DMS153 (cell line): Measurements from ENCODE around the gene CSTPP1.

Source experiments
- DNase-seq: peaks from one replicate; lab custom pipeline; 2025; lab: John Stamatoyannopoulos, UW

Gene CSTPP1, protein sequence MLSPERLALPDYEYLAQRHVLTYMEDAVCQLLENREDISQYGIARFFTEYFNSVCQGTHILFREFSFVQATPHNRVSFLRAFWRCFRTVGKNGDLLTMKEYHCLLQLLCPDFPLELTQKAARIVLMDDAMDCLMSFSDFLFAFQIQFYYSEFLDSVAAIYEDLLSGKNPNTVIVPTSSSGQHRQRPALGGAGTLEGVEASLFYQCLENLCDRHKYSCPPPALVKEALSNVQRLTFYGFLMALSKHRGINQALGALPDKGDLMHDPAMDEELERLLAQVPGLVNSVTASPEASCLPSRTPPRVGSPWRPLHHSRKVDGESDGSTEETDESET

DNA sequence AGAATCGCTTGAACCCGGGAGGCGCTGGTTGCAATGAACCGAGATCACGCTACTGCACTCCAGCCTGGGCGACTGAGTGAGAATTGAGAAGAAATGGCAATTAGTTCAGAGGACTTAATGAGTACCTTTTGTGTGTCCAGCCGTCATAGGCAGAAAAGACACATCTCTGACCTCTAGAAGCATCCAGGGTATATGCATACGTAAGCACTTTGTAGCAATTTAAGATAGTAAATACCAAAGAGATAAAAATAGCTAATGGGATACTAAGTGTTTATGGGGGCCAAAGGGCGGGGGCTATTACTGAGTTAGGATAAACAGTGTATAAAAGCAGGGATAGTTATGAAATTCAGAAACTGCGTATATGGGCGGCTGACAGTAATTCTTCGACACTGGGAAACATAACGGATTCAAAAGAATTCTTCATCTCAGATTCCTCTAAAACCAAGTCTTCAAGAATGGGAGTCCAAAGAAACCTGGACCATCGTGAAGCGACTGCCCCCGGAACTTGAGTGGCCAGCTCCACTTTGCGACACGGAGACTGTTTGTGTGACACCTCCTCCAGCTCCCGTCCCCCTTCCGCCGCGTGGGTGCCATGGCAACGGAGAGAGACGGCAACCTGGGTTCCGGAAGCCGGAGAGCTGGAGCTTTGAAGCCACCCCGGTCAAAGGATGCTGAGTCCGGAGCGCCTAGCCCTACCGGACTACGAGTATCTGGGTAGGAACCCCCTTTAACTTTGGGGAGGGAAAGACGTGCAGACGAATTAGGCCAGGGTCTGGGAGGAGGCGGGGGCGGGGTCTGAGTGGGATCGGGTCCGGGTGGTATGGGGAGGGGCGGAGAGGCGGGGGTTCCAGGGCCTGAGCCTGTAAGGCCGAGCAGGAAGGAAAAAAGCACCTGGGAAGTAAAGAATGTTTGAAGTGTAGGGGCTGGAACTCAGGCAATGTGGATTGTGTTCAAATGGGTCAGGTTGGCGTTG lies at the start of gene CSTPP1:
TSS of gene CSTPP1 (plus strand) at position 624 of the 973 bp plus-strand sequence. CDS start at position 669, 45 bp downstream.
- DNase-seq: peak; percentile 73

DNA sequence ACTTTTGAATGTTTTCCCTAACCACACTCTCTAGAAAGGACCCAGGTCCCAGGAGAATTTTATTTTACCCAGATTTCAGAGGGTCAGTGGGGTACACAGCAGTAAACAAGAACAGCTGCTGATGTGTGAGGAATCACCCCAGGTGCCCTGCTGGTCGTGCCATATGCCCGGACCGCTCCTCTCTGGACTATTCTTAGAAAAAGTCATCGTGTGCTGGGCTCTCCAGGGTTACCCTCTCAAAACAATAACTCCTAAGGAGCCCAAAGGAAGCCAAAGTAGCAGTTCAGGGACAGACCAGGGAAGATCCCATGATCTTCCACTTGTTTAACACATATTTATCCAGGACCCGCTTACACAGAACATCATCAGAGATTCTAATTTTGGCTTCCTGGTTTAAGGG lies 47.9 kb upstream of the CSTPP1 start:
- no peak for DNase-seq

DNA sequence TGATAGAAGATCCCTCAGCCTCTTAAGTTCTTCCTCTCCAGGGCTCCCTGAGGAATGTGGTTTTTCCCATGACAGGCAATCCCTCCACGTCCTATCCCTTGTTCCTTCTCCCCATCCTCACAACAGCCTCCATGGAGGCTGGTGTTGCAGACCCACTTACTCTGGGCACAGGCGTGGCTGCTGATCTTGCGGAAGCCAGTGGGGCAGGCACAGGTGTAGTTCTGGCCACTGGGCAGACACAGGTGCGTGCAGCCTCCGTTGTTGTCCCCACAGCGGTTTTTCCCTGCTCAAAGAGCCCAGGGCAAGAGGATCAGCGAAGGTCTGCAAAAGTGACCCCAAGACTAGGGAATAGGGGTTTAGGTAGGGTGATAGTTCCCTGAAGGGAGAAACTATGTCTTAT lies 47.3 kb upstream of the CSTPP1 start:
- DNase-seq: no peak

DNA sequence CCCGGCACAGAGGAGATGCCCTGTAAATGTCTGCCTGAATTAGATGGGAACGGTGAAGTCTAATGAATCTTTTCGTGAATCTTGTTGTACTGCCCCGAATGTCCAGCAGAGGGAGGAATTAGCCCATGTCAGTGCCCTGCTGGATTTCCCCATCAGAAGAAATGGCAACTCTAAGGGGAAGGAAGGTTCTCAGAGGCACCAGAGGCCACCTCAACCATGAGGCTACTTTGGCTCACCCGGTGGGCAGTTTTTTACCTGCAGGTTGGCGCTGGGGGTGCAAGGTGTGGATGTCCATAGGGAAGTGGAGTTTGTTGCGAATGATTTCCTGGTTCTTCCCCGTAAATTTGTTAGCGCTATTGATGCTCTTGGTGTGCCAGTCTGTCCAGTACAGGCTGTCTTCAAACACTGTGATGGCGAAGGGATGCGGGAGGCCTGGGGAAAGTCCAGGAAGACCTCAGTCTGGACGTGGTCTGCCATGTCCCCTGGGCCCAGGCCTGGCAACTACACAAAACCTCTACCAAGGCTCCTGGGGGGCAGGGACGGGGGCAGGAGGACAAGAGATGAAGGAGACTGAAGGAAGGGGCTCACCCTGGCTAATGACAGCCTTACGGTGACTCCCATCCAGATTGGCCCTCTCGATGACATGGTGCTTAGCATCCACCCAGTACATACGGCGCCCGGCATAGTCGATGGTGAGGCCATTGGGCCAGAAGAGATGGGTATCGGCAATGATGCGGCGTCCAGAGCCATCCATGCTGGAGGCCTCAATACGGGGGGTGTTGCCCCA lies 46.7 kb upstream of the CSTPP1 start:
- peak; percentile 45 for DNase-seq

DNA sequence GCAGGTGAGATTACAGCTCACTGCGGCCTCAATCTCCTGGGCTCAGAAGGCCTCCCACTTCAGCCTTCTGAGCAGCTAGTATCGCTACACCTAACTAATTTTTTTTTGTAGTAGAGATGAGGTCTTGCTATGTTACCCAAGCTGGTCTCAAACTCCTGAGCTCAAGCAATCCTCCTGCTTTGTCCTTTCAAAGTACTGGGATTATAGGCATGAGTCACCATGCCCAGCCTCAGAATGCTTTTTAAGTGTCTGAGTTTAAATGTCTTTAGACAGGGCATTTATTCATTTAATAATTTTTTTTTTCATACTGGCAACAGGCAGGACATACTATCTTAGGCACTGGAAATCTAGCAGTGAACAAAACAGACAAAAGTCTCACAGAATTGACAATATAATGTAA lies 45.9 kb upstream of the CSTPP1 start:
- DNase-seq: no peak

DNA sequence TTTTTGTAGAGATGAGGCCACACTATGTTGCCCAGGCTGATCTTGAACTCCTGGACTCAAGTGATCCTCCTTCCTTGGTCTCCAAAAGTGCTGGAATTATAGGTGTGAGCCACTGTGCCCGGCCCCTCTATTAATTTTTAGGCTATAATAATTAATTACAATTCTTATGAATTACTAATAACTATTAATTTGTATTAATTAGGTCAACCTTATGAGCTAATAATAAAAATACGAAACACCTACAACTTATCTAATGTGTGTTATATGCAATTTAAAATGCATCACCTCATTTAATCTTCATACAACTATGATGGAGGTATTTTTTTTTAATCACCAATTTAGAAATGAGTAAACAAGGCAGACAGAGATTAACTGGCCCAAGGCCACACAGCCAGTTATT lies 44.5 kb upstream of the CSTPP1 start:
- DNase-seq: no peak

DNA sequence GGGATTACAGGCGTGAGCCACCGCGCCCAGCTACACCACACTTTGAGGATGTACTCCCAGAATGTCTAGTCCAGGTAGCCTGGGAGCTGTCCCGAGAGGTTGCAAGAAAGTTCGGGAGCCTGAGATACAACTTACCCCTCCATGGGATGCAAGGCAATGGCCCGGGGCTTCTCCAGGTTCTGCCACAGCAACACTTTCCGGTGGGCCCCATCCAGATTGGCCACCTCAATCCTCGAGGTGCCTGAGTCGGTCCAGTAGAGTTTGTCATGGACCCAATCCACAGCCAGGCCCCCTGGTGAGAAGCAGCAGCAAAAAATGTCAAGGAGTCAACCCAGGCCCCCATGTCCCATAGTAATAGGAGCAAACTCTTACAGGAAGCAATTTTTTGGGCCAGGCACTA lies 43.7 kb upstream of the CSTPP1 start:
- no peak for DNase-seq

DNA sequence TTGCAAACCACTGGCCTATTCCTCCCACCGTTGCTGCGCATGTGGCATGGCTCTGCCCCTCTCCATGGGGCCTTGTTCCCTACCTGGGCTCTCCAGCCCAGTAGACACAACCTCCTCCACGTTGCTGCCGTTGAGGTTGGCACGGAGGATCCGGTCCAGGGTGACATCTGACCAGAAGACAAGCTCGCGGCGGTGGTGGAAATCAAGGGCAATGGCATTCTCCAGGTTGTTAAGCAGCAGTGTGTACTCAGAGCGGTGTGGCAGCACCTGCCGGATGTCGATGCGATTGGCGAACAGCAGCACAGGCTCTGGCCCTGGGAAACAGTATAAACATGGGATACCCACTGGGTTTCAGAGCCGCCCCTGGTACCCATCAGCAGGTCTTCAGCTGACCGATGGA lies 42.1 kb upstream of the CSTPP1 start:
- DNase-seq: peak; percentile 21

DNA sequence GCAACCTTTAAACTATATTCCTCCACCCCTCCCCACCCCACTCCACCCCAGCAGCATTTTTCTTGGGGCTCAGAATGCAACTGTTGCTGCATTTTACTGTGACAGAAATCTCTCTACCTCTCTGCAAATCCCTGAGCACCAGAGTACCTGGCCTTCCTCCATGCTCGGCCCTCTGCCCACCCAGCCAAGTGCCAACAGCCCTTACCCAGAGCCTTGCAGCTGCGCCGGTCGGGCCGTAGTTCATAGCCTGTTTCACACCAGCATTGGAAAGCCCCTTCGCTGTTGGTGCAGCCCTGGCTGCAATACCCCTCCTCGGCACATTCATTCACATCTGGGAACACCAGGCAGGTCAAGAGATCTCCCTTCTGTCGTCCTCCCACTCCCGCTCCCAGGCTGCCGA lies 41.6 kb upstream of the CSTPP1 start:
- DNase-seq: no peak

DNA sequence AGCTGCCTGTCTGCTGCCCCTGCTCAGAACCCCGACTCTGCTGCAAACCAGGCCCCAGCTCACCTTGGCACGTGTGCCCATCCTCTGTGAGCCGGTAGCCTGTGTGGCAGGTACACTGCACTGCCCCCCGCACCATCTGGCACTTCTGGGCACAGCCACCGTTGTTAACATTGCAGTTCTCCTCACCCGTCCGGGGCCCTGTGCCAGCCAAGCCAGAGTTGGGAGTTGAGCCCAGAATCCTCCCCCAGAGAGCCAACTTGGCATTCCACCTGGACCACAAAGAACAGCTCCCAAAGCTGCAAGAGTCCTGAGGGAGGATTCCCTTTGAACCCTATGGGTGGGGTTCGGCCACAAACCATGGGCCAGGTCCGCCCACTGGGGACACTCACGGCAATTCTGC lies 40.7 kb upstream of the CSTPP1 start:
- no peak for DNase-seq

DNA sequence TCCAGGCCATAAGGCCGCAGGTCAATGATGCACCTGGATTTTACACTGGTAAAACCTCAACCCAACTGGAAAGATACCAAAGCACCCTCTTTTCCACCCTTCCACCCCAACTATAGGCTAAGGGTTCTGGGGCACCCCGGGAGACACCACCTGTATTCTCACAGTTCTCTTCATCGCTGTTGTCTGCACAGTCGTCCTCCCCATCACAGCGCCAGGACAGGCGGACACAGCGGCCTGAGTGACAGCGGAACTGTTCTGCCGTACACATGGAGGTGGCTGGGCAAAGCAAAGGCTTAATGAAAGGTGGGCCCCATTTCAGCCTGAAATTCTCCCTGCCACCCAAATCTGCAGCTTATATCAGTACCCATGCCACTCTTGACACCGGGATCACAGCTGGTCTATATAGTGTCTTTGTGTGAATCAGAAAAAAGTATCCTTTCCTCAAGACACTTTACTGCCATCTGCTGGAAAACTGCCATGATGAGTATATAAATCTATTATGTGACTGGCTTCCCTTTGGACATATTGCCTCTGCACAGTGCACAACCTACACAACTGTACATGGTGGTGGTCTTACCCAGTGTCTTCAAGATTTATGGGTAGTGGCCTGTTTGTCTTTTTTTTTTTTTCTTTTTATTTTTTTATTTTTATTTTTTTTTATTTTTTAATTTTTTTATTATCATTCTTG lies 39.7 kb upstream of the CSTPP1 start:
- DNase-seq: peak; percentile 57

DNA sequence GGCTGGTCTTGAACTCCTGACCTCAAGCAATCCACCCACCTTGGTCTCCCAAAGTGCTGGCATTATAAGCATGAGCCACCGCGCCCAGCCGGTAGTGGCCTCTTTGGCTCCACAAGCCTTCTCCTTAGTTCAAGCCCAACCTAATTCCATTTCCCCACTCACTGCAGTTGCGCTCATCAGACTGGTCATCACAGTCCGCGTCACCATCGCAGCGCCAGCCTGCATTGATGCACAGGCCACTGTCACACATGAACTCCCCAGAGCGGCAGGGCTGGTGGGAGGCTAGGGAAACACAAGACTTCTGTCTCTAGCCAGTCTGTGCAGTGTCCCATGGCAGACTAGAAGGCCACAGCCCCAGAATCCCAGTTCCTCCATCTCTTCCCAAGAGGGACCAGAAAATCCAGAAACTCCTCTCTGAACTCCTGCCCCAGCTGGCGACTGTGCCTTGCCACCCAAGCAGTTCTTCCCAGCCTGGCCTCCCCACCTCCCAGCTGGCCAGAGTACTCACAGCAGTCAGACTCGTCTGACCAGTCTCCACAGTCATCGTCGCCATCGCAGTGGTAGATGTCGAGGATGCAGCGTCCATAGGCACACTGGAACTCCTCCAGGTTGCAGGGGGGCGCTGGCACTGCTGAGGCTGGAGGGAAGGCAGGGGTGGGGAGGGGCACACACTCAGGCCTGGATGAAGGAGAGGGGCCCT lies 38.0 kb upstream of the CSTPP1 start:
- peak; percentile 20 for DNase-seq

DNA sequence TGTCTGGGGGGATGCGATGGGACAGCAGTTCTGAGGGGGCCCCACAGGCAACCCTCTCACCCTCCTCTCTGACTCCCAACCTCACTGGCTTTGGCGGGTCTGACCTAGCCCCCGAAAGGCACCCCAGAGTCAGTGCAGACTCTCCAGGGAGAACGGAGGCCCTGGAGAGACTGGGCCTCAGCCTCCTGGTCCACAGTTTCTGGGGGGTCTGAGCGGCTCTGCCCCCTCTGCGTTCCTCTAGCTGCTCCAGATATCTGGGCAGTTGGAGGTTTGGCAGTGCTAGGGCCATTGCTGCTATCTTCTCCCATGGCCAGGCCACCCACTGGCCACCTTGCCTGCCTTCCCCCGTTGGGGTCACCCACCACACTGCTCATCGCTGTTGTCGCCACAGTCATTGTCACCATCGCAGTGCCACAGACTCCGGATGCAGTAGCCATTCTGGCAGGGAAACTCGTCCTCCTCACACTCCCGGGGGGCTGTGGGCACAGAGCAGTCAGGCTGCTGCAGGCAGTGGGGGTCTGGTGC lies 37.0 kb upstream of the CSTPP1 start:
- DNase-seq: no peak

DNA sequence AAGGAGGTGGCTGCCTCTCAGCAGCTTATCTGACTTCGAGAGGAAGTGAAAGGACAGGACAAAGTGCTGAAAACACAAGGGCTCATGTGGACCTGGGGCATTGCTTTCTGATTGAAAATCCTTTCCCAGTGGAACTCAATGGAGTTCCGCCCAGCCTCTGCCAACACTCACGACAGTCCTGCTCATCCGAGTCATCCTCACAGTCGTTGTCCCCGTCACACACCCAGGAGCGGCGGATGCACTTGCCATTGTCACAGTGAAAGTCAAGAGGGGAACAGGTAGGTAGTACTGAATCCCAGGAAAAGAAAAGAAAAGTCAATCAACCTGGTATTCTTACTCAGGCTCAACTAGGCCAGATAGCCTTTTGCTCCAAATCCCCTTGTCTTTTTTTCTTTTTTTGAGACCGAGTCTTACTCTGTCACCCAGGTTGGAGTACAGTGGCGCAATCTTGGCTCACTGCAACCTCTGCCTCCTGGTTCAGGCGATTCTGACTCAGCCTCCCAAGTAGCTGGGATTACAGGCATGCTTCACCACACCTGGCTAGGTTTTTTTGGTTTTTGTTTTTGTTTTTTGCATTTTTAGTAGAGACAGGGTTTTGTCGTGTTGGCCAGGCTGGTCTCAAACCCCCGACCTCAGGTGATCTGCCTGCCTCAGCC lies 36.3 kb upstream of the CSTPP1 start:
- DNase-seq: no peak

DNA sequence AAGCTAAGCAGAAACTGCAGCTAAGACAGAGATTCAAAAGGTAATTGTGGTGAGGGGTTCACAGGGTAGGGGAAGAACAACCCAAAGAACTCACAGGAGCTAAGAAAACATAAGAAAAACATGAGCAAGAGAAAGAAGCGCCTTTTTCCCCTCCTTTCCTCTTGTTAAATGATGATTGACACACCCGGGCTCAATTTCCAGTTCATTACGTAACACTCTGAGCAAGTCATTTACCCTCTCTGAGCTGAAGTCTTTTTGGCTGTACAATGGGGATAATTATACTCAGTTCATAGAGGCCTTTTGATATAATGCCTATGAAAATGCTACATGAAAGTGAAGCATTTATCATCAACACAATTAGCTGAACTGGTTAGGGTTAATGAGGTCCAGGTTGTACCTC lies 35.4 kb upstream of the CSTPP1 start:
- no peak for DNase-seq

DNA sequence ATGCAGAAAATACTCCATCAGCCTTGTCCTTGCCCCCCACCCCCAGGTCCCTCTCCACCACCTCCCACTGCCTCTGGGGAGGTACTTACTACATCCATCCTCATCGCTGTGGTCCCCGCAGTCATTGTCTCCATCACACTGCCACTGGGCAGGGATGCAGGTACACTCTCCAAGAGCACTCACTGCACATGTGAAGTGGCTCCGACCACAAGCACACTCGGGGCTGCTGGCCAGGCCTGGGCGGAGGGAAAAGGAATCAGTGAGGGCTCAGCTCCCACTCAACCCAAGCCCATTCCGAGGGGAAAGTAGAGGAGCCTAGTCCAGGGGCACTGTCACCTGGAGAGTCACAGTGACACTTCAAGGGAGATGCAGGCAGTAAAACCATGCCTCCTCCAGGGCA lies 33.9 kb upstream of the CSTPP1 start:
- DNase-seq: no peak

DNA sequence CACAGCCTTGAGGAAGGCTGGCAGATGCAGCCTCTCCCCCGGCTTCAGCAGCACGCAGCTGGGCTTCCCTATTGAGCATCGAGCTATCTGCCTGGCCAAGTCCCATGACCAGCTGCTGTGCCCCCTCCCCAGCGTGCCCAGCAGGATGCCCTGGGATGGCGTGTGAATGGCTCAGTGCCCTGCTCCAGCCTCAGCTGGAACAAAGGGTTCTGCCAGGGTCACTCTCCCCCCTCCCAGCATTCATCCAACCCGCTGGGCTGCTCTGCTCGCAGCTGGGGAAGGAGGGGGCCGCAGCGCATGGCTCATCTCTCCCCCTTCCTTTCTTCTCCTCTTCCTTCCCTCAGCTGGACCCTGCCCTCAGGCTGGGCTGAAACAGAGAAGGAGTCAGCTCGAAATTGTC lies 32.7 kb upstream of the CSTPP1 start:
- DNase-seq: no peak

DNA sequence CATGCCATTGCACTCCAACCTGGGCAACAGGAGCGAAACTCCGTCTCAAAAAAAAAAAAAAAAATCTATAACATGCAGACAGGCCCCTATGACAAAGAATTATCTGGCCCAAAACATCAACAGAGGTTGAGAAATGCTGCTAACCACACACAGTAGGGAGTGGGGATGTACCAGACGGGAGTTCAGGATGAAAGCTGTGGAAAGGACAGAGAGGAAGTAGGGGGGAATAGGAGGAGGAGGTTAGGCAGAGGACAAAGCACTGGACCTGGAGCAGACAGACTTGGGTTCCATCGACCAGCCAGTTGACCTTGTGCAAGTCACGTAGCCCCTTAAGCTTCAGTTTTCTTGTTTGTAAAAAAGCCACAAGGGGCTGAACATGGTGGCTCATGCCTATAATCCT lies 30.8 kb upstream of the CSTPP1 start:
- DNase-seq: no peak

DNA sequence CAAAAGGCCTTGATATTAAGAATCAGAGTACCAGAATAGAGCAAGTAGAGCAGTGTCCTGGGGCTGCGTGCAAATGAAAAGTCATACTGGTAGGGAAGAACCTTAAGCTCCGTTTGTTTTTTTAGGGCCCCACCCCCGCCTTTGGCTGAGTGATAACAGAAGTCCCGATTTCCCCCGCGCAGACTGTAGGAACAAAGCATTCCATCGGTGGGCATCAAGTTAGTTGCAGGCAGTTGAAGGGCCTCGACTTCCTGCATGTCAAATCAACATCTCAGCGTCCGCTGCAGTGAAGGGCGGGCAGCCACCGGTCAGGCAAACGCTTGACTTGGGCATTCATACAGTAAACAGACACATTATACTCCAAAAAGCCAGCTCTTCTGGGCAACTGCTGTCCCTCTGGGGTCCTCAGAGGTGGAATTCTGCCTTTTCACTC lies 29.9 kb upstream of the CSTPP1 start:
- DNase-seq: no peak

DNA sequence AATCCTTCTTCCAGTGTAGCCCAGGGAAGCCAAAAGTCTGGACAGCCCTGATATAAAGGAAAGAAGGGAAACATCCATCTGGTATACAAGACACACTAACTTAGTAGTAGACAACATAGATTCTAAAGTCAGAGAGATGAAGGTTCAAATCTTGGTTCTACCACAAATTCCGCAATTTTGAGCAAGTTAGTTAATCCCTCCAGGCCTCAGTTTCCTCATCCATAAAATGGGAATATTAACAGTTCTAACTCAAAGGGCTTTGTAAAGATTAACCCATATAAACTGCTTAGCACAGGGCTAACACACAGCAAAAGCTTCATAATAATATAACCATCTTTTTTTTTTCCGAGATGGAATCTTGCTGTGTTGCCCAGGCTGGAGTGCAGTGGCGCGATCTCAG lies 29.0 kb upstream of the CSTPP1 start:
- no peak for DNase-seq
